HG03280 (cell line): Measurements from ENCODE around the gene TAX1BP1.

Experiments
- ATAC-seq: cut with Tn5 transposase; IDR thresholded peaks from one replicate; pipeline ENCODE4 v1.9.1; 2021; ENCODE audit warnings: mild to moderate bottlenecking, moderate library complexity; ENCODE audit not compliant: unreplicated experiment

The TAX1BP1 gene

GRCh38 chr7:27739909-27740448, at the start of gene TAX1BP1:
TSS of gene TAX1BP1 (plus strand) at chr7:27740162. CDS start at chr7:27748525, 8,363 bp downstream.
- ATAC-seq: peak; percentile 97

- no peak for ATAC-seq
These were observed 49.3 kb upstream of the TAX1BP1 start for GRCh38 chr7:27690649-27691048.

- no peak for ATAC-seq
These were observed 46.2 kb upstream of the TAX1BP1 start for GRCh38 chr7:27693794-27694193.

- no peak for ATAC-seq
These were observed 44.9 kb upstream of the TAX1BP1 start for GRCh38 chr7:27695096-27695495.

- peak; percentile 76 for ATAC-seq
These were observed 42.0 kb upstream of the TAX1BP1 start for GRCh38 chr7:27697861-27698430.

GRCh38 chr7:27699751-27700150, 40.2 kb upstream of the TAX1BP1 start:
- no peak for ATAC-seq

GRCh38 chr7:27700501-27700900, 39.5 kb upstream of the TAX1BP1 start:
- ATAC-seq: no peak

- ATAC-seq: no peak
These were observed 36.8 kb upstream of the TAX1BP1 start for GRCh38 chr7:27703181-27703580.

GRCh38 chr7:27704422-27705199, 35.4 kb upstream of the TAX1BP1 start:
- ATAC-seq: no peak

GRCh38 chr7:27705200-27705594, 34.8 kb upstream of the TAX1BP1 start:
- no peak for ATAC-seq

- no peak for ATAC-seq
These were observed 31.5 kb upstream of the TAX1BP1 start for GRCh38 chr7:27708485-27708884.

GRCh38 chr7:27709137-27710075, 30.6 kb upstream of the TAX1BP1 start:
- ATAC-seq: no peak

- no peak for ATAC-seq
These were observed 27.7 kb upstream of the TAX1BP1 start for GRCh38 chr7:27712217-27712616.

- no peak for ATAC-seq
These were observed 25.0 kb upstream of the TAX1BP1 start for GRCh38 chr7:27714831-27715444.

GRCh38 chr7:27723085-27723484, 16.9 kb upstream of the TAX1BP1 start:
- ATAC-seq: no peak

GRCh38 chr7:27727058-27727457, 12.9 kb upstream of the TAX1BP1 start:
- ATAC-seq: no peak

- ATAC-seq: no peak
These were observed 9.8 kb upstream of the TAX1BP1 start for GRCh38 chr7:27730112-27730511.

- ATAC-seq: no peak
These were observed 5.4 kb upstream of the TAX1BP1 start for GRCh38 chr7:27734583-27734982.

- no peak for ATAC-seq
These were observed 4.8 kb upstream of the TAX1BP1 start for GRCh38 chr7:27735165-27735564.

GRCh38 chr7:27735831-27736230, 4.1 kb upstream of the TAX1BP1 start:
- ATAC-seq: no peak

- no peak for ATAC-seq
These were observed 2.8 kb upstream of the TAX1BP1 start for GRCh38 chr7:27737178-27737577.
